ENCODE results near the gene HPS5. TPM values are rescaled to one million over a fixed set of nuclear protein-coding genes. Genes with fewer than 3 reads are reported as not detected.

The HPS5 gene
- total RNA-seq, 1 experiment from 2014 or later = 28.8 TPM

DNA sequence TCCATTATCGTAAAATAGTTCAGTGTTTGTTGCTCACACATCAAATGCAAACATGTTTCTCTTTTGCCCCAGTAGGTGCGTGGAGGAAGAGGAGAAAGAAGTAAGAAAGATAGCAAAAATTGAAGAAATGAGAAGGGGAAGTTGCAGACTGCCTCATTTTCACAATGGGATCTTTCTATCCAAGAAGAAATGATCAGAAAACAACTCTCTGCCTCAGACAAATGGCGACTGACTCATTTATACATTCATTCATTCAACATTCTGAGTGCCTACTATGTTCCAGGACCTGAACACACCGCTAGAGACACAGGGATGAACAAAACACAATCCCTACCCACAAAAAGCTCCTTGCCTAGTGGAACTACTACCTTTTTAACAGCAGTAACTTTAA lies 367 bp downstream of the HPS5 start:
- DNase-seq (ENCODE audit: low spot score) = no peak

DNA sequence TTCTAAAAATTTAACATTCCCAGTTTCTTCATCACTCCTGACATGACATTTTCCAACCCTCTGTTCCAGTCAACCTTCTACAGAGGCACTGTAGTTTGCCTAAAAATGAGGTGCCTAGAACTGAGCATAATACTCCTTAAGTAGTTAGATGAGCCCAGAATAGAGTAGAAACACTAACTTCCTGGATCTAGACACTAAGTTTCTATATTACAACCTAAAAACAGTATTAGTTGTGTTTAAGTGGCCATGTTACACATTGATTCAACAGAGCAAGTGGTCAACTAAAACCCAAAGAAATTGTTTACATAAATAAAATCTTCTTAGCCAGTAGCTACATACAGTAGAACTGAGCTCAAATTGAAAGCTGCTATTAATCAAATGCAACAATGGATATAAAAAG lies 1.3 kb downstream of the HPS5 start:
- no peak for DNase-seq (ENCODE audit: low spot score)

DNA sequence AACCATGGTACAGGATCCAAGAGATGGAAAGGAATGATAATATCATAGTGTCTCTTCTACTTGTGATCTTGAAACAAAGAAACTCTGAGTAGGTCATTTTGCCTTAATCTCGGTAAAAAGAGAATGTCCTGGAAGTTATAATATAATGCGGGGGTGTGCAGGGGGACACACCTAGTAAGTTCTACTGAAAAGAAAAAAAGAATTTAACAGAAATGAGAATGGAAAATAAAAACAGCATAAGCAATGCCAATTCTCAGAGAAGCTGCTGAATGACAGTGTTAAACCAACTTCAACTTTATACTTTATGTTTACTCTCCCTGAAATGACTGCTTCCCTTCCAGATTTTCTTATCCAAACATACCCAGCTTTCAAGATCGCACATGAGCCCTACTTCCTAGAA lies 2.0 kb downstream of the HPS5 start:
- DNase-seq (ENCODE audit: low spot score) = no peak

DNA sequence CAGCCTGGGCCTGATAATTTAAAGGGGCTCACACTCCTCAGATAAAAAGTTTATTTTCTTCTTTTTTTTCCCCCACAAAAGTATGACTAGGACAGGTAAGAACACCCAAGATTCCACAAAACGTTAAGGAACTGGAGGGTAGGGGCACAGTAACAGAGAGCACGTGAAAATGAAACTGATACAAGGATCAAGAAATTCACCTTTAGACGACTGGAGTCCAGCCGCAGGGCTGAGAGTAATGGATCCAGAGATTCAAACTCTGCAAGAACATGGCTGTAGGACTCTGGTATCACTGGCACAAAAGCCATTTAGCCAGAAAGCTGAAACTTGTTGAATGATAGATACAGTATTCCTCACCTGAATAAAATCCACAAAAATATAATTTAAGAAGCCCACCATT lies 4.4 kb downstream of the HPS5 start:
- no peak for DNase-seq (ENCODE audit: low spot score)

DNA sequence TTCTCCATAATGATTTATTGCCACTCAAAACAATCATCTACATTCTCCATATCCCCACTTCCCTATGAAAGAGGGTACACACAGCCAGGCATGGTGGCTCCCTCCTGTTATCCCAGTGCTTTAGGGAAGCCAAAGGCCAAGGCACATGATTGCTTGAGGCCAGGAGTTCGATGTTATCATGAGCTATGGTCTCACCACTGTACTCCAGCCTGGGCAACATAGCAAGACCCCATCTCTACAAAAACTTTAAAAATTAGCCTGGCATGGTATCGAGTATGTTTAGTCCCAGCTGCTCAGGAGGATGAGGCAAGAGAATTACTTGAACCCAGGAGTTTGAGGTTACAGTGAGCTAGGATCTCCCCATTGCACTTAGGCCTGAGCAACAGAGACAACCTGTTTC lies 6.0 kb downstream of the HPS5 start:
- DNase-seq (ENCODE audit: low spot score) = no peak

DNA sequence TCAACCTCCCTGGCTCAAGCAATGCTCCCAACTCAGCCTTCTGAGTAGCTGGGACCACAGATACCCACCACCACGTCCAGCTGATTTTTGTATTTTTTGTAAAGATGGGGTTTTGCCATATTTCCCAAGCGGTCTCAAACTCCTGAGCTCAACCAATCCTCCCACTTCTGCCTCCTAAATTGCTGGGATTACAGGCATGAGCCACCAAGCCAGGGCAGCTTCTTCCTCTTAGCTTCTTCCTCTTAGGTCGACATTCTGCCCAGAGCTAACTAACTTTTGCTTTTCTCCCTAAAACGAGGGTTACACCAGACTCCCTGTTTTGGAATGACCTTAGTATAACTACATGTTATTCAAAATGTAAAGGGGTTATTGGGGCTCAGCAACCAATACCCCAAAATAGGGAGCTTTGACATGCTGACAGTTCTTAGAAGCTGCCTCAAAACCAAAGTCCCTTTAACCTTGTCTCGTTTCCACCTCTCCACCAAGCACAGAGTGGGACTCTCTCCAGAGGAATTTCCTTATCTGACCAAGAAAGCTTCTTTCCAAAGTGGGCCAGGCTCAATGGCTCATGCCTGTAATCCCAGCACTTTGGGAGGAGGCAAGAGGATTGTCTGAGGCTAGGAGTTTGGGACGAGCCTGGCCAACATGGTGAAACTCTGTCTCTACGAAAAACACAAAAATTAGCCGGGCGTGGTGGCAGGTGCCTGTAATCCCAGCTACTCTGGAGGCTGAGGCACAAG lies 7.0 kb downstream of the HPS5 start:
- DNase-seq (ENCODE audit: low spot score) = no peak

DNA sequence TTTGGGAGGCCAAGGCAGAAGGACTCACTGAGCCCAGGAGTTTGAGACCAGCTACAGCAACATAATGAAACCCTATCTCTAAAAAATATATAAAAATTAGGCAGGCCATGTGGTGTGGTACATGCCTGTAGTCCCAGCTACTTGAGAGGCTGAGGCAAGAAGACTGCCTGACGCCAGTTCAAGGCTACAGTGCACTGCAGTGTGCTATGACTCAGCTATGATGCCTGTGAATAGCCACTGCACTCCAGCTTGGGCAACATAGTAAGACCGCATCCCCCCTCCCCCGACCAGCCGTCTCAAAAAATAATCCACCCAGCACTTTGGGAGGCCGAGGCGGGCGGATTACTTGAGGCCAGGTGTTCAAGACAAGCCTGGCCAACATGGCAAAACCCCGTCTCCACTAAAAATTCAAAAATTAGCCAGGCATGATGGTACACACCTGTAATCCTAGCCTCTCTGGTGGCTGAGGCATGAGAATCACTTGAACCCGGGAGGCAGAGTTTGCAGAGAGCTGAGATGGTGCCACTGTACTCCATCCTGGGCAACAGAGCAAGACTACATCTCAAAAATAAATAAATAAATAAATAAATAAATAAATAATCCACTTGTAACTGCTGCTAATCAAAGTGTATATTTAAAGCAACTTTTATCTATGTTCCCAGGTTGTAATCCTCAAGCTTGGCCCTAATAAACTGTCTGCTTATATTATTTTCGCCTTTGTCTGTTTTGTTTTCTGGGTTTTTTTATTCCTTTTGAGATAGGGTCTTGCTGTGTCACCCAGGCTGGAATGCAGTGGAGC lies 7.8 kb downstream of the HPS5 start:
- no peak for DNase-seq (ENCODE audit: low spot score)

DNA sequence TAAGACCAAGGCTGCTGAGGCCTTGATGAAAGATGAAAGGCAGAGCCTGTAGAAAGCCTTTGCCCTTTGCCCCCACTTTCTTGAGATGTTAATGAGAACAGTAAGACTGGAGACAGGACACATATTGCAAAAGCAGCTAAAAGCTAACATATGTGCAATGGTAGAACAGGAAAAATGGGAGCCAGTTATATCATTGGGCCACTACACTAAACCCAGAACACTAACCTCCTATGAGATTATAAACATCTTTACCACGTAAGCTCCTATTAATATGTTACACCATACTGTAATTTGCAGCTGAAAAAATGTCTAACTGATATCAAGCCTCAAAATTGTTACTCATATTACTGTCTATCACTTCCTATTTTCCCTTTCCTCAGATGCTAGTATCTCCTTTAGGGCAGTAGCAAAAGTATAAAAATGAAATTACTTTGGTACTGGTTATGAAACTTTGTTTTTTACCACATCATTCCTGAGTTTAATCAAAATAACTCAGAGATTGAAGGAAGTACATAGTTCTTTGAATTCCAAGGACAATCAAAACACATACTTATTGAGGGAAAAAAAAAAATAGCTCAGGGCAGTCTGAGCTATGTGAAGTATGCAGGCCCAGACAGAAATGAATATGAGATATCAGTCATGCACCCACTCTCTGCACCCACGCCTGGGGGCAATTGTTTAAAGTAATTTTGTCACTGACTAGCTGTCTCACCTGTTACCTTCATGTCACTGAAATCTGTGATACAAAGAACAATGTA lies 9.1 kb downstream of the HPS5 start:
- DNase-seq (ENCODE audit: low spot score) = no peak

DNA sequence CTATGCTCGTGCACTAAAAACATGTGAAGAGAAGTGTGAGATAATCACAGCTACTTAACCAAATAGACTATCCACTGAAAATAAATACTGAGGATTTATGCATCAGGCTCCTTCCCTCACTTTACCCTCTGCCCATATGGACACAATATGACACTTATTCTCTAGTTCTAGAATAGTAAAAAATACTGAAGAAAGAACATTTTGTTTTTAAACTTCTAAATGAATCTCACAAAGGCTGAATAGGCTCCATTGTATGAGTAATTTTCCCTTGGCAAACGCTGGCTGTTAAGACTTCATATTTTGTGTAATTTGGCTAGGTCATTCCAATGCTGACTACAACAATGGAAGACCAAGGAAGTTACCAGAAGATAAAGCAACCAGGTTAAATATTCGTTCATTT lies 9.9 kb downstream of the HPS5 start:
- no peak for DNase-seq (ENCODE audit: low spot score)

DNA sequence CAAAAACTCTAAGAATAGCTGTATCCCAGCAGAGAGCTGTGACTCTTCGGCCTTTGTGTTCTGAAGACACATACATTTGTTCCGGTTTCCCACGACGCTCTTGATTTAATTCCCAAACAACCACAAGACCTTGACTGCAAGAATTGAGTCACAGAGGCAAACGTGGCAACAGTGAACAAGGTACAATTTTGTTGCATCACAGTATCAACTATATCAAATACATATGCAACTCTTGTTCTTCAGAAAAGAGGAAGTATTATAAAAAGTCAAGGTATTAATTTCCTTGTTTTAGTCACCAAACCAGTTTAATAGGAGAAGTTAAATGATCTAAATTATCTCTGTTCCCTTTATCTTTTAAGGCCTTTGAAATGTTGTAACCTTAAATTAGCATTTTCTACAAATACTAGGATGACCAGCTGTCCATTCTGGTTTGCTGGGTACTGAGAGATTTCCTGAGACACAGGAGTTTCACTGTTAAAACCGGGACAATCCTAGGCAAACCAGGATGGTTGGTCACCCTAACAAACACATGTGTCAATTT lies 11.1 kb downstream of the HPS5 start:
- DNase-seq (ENCODE audit: low spot score) = no peak

DNA sequence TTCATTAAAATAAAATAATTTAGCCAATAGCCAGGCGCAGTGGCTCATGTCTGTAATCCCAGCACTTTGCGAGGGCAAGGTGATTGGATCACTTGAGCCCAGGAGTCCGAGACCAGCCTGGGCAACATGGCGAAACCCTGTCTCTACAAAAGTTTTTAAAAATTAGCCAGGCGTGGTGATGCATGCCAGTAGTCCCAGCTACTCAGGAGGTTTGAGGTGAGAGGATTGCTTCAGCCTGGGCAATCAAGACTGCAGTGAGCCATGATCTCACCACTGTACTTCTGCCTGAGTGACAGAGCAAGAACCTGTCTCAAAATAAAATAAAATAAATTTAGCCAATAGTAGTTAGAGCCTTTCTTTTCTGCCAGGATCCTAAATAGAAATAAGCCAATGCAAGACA lies 12.2 kb downstream of the HPS5 start:
- no peak for DNase-seq (ENCODE audit: low spot score)

DNA sequence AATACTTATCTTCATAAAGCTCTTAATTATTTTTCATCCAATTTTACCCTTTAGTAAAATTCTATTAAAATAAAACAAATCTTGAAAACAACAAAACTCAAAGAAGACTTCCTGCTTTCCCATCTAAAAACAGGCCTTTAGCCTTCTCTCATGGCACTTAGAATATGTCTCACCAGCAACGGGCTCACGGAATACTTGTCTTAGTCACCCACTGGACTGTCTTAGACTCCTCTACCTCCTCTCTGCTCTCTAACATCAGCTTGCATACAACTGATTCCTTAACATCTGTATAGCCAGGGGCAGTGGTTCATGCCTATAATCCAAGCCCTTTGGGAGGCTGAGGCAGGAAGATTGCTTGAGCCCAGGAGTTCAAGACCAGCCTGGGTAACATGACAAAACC lies 13.7 kb downstream of the HPS5 start:
- no peak for DNase-seq (ENCODE audit: low spot score)

DNA sequence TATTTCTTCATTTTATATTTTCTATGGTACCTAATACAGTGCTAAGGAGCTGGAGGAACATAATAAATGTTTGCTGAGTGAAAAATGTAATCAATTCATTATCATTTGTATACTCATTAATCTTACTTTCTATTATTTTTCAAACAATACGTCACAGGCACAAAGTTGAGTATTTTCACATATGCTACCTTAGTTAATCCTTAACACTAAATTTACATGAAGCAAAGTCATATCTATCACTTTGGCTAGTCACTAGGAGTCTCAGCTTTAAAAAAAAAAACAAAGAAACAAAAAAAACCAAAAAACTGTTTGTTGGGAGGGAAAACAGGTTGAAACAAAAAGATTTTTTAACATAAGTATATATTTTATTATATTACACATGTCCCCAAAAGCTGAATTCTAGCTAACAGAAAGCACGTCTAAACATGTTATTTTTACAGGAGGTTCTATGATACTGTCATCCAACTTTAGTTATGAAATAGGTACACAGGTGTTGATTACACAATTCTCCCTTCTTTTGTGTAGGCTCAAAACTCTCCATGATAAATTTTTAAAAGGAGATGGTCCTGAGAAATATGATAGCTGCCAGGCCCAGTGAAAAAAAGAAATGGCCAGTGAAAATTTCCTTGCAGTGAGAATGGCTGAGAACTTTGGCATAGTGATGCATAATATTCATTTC lies 14.3 kb downstream of the HPS5 start:
- no peak for DNase-seq (ENCODE audit: low spot score)

DNA sequence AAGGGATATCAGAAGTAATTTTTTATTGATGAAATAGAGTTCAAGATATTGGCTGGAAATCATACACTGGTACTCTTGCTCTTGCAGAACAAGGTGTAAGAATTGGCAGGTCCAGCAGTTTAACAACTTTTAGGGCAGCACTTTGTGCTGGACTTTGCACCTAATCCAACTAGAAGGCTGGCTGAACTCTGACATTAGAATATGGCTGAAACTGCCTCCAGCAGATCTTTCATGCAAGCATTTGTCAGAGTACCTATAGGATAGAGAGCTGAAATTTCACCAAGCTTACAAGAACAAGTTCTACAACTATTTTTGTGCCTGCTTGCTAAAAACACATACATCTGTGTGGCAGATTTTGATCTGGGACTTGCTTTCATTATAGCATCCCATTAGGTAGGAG lies 17.2 kb downstream of the HPS5 start:
- no peak for DNase-seq (ENCODE audit: low spot score)

DNA sequence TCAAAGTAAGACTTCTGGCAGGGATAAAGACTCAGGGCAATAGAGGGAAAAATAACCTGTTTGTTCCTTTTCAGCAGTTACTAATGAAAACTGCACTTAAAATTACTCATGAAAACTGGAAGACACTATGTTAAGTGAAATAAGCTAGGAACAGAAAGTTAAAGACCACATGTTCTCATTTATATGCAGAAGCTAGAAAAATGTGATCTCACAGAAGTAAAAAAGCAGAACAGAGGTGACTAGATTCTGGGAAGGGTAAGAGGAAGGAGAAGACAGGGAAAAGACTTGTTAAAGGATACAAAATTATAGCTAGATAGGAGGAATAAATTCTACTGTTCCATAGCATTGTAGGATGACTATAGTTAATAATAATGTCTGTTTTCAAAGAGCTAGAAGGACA lies 22.2 kb downstream of the HPS5 start:
- DNase-seq (ENCODE audit: low spot score) = no peak

DNA sequence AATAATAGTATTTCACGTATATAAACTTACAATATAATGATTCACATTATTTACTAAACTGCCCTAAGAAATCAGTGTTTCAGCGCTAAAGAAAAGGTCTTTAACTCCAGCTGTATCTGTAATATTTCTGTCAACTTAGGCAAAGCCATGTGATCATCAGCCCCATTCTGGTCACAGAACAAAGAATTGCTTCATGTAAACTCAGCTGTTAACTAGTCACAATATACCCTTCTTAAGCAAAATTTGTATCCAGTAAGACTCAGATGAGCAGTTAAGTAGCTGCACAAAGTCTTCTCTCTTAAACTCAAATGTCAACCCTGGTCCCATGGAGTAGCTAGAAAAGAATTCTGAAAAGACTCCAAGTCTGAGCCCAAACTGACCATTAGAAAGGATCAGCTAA lies 26.6 kb downstream of the HPS5 start:
- DNase-seq (ENCODE audit: low spot score) = no peak

DNA sequence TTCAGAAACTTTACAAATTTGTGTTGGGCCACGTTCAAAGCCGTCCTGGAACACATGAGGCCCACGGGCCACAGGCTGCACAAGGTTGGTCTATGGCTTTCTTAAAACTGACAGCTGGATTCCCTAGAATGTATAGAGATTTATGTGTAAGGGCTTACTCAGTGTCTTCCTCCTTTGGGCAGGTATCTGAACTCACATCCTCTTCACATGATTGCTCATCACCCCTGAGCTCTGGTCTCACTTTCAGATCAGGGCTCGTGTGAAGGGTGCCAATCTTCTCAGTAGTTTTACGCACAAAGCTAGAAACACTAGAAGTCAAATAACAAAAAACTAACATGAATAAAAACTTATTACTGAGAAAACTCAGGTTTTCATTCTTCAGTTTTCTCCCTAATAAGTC lies 27.1 kb downstream of the HPS5 start:
- no peak for DNase-seq (ENCODE audit: low spot score)

DNA sequence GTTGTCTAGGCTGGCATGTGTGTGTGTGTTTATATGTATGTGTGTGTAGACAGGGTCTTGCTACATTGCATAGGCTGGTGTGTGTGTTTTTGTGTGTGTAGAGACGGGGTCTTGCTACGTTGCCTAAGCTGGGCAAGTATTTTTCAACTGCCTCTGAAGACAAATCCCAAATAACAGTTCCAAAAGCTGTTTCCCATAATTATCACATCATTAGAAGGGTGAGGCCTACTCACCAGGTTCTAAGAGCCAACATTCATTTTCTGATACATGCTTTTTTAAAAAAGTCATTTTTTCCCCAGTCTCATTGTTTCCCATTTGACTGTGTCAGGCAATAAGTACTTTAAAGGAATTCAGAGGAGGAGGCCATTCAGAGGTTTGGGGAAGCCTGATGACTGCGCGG lies 33.0 kb downstream of the HPS5 start:
- no peak for DNase-seq (ENCODE audit: low spot score)

DNA sequence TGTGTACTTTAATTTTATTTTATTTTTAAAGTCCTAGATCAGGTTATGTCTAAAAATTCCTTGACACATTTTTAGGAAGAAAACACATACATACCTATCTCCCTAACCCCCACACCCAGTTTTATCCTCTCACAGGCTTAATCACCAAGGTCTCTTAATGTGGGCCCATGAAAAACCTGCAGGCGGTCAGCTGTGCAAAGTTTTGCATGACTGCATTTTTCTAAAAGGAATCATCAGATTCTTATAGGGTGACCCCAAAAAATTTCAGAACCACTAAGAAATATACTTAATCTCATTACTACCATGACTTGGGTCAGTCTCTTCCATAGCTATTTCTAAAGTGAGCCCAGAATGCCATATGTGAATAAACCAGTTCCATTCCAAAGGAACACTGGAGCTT lies 36.1 kb downstream of the HPS5 start:
- no peak for DNase-seq (ENCODE audit: low spot score)

DNA sequence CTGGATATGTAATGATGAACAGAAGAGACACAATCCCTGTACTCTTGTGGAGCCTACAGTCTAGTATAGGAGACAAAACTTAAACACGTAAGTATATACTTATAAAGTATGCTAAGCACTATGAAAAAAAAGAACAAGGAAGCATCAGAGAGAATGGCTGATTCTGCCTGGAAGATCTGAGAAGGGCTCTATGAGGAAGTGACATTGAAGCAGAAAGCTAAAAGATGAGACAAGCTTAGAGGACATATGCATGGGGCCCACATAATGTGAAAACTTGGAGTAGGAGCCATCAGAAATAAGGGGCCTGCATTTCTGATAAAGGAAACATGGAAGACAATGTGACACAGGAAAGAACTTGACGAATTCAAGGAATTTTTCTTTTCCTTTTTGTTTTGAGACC lies 39.3 kb downstream of the HPS5 start:
- DNase-seq (ENCODE audit: low spot score) = no peak

DNA sequence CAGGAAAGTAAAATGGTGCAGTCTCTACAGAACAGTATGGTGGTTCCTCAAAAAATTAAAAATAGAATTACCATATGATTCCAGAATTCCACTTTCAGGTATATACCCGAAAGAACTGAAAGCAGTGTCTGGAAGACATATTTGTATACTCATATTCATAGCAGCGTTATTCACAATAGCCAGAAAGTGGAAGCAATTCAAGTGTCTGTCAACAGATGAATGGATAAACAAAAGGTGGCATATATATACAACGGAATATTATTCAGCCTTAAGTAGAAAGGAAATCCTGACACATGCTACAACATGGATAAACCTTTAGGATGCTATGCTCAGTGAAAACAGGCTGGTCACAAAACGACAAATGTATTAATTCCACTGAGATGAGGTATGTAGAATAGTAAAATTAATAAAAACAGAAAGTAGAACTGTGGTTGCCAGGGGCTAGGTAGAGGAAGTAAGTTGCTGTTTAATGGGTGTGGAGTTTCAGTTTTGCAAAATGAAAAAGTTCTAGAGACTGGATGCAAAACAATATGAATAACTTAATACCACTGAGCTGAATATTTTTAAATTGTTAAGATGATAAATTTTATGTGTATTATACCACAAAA lies 41.4 kb downstream of the HPS5 start:
- DNase-seq (ENCODE audit: low spot score) = no peak
